PC-9 (cell line): ENCODE results near the gene FGL2. TPM values are rescaled to one million over a fixed set of nuclear protein-coding genes. Genes with fewer than 3 reads are reported as not detected.
"Not testable (repeated sequence)": the region's sequence is repeated elsewhere in the genome, so short reads cannot be mapped to it uniquely, and the experiment has no call there.

Experiments
- BruUV-seq: library from RNA; stranded (reverse); fragments of 400-500 nt; replicated peaks from 2 replicates; lab custom pipeline; 2021; lab: Mats Ljungman, UMichigan
- CTCF ChIA-PET: fragments of 300-600 bp; sonication (Branson Sonifier 250); formaldehyde crosslinking; loops from one replicate; lab custom pipeline; 2022; ENCODE audit warnings: antibody characterized with exemption; lab: Charles Lee
- POLR2A ChIA-PET: fragments of 300-600 bp; sonication (Branson Sonifier 250); formaldehyde crosslinking; loops from one replicate; lab custom pipeline; 2022; ENCODE audit warnings: antibody characterized with exemption; ENCODE audit not compliant: unreplicated experiment; lab: Charles Lee
- DNase-seq, 2 experiments: peaks; one replicate each; pipeline versions ENCODE4 v3.0.0 to v3.0.0-alpha.2; 2015 to 2022; ENCODE audit warnings: mixed read lengths in 1 of 2
- H2AFZ ChIP-seq: fragments of 200-600 bp; sonication (generic); 2 replicates; pipeline ENCODE4 v1.8.1; 2017; ENCODE audit warnings: antibody characterized with exemption
- H3F3A ChIP-seq: fragments of 200-600 bp; sonication (generic); 2 replicates; pipeline ENCODE4 v1.8.1; 2017; ENCODE audit warnings: antibody characterized with exemption, mild to moderate bottlenecking, low read depth; ENCODE audit not compliant: insufficient read depth
- H3K27ac ChIP-seq: fragments of 200-600 bp; sonication (generic); 2 replicates; pipeline ENCODE4 v1.6.1; 2016; ENCODE audit warnings: mixed run types
- H3K27me3 ChIP-seq: fragments of 200-600 bp; sonication (generic); 2 replicates; pipeline ENCODE4 v1.6.1; 2016; ENCODE audit warnings: low read depth, mixed run types; ENCODE audit not compliant: insufficient read depth
- H3K36me3 ChIP-seq: fragments of 200-600 bp; sonication (generic); 2 replicates; pipeline ENCODE4 v1.6.1; 2016; ENCODE audit warnings: low read depth, mixed run types
- H3K4me1 ChIP-seq: fragments of 200-600 bp; sonication (generic); replicated peaks from 2 replicates; pipeline ENCODE4 v1.6.1; 2016; ENCODE audit warnings: mixed run types; ENCODE audit not compliant: insufficient read depth
- H3K4me2 ChIP-seq: fragments of 200-600 bp; sonication (generic); 2 replicates; pipeline ENCODE4 v1.6.1; 2017; ENCODE audit warnings: mixed run types
- H3K4me3 ChIP-seq: fragments of 200-600 bp; sonication (generic); 2 replicates; pipeline ENCODE4 v1.6.1; 2016; ENCODE audit warnings: mixed run types
- H3K79me2 ChIP-seq: fragments of 200-600 bp; sonication (generic); 2 replicates; pipeline ENCODE4 v1.6.1; 2017; ENCODE audit warnings: low read depth, mixed run types
- H3K9me2 ChIP-seq: fragments of 200-600 bp; sonication (generic); 2 replicates; pipeline ENCODE4 v1.8.1; 2017; ENCODE audit warnings: mild to moderate bottlenecking; ENCODE audit not compliant: insufficient read depth
- H3K9me3 ChIP-seq: fragments of 200-600 bp; sonication (generic); 2 replicates; pipeline ENCODE4 v1.8.1; 2016; ENCODE audit warnings: low read depth; ENCODE audit not compliant: insufficient read depth
- H4K20me1 ChIP-seq: fragments of 200-600 bp; sonication (generic); 2 replicates; pipeline ENCODE4 v1.8.1; 2017; ENCODE audit not compliant: insufficient read depth
- EZH2 ChIP-seq: fragments of 200-600 bp; sonication (generic); IDR thresholded peaks from 2 replicates; pipeline ENCODE4 v1.8.0; 2017; ENCODE audit warnings: antibody characterized with exemption, low read depth
- intact Hi-C: fragments of 100-400 bp; cut with micrococcal nuclease; formaldehyde crosslinking; loops from one replicate; pipeline ENCODE4 v1.10.0; 2022; ENCODE audit not compliant: unreplicated experiment
- total RNA-seq: library from RNA; stranded (reverse); gene quantifications from 2 replicates; pipeline ENCODE4 v1.2.3, GENCODE V29; 2021
- TF ChIP-seq, protein P1 (sequence below): fragments of 200-600 bp; sonication (generic); conservative IDR thresholded peaks from 2 replicates; pipeline ENCODE4 v1.6.1; 2017; ENCODE audit warnings: mixed run types, antibody characterized with exemption, mild to moderate bottlenecking, moderate library complexity

Gene FGL2
- total RNA-seq, 1 experiment from 2014 or later, result not detected

DNA sequence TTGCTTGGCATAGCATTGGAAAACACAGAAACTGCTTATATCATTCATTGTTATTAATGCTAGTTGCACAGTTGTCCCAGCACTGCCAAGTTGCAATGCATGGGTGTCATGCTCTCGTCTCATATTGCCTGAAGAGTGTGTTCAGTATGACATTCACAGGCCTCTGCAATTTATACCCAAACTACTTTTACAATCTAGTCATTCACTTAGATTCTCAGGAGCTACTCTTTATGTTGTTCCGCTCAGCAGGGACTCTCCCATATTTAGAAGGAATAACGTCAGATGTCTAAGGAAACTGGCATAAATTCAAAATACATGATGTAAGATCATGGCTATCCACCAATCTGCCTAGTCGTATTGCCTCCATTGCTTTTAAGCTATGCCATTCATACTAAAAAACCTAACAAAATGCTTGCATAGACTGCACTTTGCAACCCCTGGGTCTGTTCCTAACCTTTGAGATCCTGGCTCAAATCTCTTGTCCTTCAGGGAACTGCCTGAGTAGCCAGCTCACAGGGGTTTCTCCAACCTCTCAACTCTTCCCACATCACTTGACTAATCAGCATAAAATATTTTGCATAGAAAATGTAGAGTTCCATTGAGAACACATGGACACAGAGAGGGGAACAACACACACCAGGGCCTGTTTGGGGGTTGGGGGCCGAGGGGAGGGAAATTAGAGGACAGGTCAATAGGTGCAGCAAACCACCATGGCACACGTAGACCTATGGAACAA lies 27.0 kb downstream of the FGL2 start:
- H3K27ac ChIP-seq, POLR2A ChIA-PET, H3K4me1 ChIP-seq, H3K9me3 ChIP-seq, DNase-seq, H3K27me3 ChIP-seq, H3K36me3 ChIP-seq, H3K4me3 ChIP-seq, BruUV-seq, intact Hi-C loops, H3K79me2 ChIP-seq, H4K20me1 ChIP-seq, CTCF ChIA-PET, H3K4me2 ChIP-seq, H3K9me2 ChIP-seq, H3F3A ChIP-seq, H2AFZ ChIP-seq: not testable (repeated sequence)

DNA sequence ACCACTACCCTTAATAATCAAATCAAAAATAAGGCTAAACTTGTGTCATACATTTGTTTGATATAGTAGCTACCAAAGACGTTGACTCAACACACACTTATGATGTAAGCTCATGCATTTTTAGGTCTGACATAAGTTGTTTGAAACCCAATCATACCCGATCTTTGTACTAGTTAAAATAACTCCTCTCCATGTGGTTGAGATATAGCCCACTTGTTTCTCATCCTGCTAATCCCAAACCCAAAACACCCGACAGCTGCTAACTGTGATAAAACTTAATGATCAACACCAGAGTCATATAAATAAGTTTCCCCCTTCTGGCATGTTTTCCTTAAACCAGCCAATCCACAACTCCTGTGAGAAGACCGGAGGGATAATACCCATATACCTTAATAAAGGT lies 28.5 kb downstream of the FGL2 start:
- intact Hi-C loops, H3K27ac ChIP-seq, CTCF ChIA-PET, H3K36me3 ChIP-seq, H4K20me1 ChIP-seq, H3K4me1 ChIP-seq, BruUV-seq, DNase-seq, H3K4me2 ChIP-seq, H3K9me3 ChIP-seq, POLR2A ChIA-PET, H3K9me2 ChIP-seq, H3K4me3 ChIP-seq, H3F3A ChIP-seq, H3K79me2 ChIP-seq, H2AFZ ChIP-seq, H3K27me3 ChIP-seq: not testable (repeated sequence)

DNA sequence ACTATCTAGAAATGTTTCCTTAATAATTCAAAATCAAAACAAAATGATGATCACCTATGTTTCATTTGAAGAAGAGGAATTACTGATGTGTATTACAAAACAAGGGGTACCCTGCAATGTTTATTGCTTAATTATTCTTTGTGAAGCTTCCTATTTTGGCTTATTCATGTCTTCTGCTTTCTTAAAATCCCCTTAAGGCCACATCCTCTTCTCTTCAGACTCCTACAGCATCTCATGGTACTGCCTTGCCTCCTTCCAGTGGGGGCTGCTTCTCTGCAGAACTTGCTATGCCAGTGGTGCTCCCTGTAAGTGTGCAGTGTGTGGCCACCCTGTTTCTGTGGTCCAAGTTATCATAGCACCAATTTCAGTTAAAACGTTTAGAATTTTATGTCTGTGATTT lies 42.2 kb downstream of the FGL2 start:
- no peaks in the 10 kb centered on the region for H3F3A ChIP-seq
- H3K27me3 ChIP-seq, result no peaks in the 10 kb centered on the region
- no peak overlapping the region for H3K4me3 ChIP-seq
- no peak for DNase-seq
- H3K79me2 ChIP-seq, result no peaks in the 10 kb centered on the region
- H3K9me3 ChIP-seq, result no peaks in the 10 kb centered on the region
- H3K36me3 ChIP-seq, result no peaks in the 10 kb centered on the region
- ChIA-PET CTCF (no interaction called here), POLR2A (no interaction called here)
- no TSS peak for BruUV-seq
- H3K4me1 ChIP-seq, result peaks cover 7% of the 10 kb centered on the region
- no peaks in the 10 kb centered on the region for H4K20me1 ChIP-seq
- TF ChIP-seq EZH2, result no peak
- TF ChIP-seq, protein P1, sequence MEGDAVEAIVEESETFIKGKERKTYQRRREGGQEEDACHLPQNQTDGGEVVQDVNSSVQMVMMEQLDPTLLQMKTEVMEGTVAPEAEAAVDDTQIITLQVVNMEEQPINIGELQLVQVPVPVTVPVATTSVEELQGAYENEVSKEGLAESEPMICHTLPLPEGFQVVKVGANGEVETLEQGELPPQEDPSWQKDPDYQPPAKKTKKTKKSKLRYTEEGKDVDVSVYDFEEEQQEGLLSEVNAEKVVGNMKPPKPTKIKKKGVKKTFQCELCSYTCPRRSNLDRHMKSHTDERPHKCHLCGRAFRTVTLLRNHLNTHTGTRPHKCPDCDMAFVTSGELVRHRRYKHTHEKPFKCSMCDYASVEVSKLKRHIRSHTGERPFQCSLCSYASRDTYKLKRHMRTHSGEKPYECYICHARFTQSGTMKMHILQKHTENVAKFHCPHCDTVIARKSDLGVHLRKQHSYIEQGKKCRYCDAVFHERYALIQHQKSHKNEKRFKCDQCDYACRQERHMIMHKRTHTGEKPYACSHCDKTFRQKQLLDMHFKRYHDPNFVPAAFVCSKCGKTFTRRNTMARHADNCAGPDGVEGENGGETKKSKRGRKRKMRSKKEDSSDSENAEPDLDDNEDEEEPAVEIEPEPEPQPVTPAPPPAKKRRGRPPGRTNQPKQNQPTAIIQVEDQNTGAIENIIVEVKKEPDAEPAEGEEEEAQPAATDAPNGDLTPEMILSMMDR, result no peak
- no peak overlapping the region for H3K27ac ChIP-seq
- H2AFZ ChIP-seq, result no peak overlapping the region
- intact Hi-C loops, result no loop called here
- no peaks in the 10 kb centered on the region for H3K9me2 ChIP-seq
- no peak overlapping the region for H3K4me2 ChIP-seq

DNA sequence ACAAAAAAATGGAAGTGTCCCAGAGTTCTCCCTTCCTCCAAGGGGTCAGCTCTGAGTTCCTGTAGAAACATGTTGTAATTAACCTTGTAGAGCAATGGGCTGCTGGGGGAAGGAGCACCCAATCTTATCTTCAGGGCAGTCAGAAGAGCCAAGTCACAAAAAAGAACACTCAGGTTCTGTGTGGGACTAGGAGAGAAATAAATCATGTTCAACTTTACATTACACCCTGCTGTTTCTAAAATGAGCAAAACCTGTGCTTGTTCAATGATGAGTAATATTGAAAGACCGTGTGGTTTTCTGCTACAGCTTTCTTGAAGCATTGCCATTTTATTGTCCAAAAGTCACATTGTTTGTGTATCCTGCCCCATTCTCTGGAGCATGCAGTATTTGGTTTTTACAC lies 42.6 kb downstream of the FGL2 start:
- H3K27ac ChIP-seq, H3K36me3 ChIP-seq, DNase-seq, H3K4me1 ChIP-seq, H4K20me1 ChIP-seq, H3K9me3 ChIP-seq, H2AFZ ChIP-seq, H3K27me3 ChIP-seq, H3F3A ChIP-seq, H3K79me2 ChIP-seq, intact Hi-C loops, H3K4me2 ChIP-seq, H3K4me3 ChIP-seq, POLR2A ChIA-PET, CTCF ChIA-PET, H3K9me2 ChIP-seq, BruUV-seq: not testable (repeated sequence)

DNA sequence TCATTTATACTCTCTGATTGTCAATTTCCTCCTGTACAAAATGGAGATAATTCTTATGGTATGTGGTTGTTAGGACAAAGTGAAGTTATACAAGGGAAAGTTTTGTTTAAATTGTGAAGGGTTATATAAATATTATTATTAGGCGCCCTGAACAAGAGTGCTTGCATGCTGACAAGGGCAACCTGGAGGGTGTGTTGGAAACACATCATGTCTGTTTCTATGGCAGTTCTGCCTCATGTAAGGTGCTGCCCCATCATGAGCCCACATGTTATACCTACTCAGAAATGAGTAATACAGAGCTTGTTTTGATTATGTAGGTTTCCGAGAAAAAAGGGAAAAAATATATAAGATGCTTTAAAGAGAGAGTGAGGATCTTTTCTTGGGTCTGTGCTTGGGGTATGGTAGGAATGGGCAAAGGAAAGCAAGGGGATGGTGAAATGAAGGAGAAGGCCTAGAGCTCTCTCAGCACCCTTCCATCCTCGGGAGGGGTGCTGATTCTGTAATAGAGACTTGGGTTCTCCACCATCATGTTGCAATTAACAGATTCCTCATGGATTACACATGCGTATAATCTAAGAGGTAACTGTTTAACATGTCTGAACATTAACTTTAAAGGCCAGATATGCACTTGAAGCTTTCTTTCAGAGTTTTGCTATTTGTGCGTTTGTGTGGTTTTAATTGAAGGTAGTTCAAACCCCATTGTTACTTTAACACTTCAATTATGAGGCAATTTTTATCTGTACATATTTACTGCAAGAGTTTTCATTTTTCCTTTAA lies 43.8 kb downstream of the FGL2 start:
- not testable (repeated sequence) for H3K27ac ChIP-seq, H3K4me3 ChIP-seq

DNA sequence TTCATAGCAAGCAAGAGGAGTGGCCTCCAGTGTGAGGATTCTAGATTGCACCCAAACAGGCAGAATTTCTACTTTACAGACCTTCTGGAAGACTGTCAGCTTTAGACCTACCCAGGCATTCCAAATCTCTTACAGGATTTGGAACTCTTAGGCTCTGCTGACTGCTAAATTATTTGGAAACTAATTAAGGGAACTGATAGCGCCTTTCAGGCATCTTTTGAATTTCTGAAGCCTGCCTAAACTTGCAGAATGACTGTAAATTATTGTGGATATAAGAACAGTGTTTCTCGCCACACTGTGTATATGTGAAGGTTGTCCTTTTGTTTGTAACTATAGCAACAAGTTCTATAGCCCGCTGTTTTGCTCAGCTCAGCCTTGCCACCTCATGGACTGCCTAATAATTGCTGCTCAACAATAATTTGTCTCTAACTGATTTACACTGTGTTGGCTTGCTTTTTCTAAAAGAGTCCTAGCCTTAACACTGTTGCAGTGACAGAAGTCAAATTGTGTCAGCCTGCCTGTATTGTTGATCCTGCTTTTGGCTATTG lies 44.6 kb downstream of the FGL2 start:
- BruUV-seq, H3K4me2 ChIP-seq, CTCF ChIA-PET, H3K4me3 ChIP-seq, H4K20me1 ChIP-seq, H3K9me3 ChIP-seq, H3K4me1 ChIP-seq, H3K27ac ChIP-seq, H2AFZ ChIP-seq, H3F3A ChIP-seq, POLR2A ChIA-PET, H3K9me2 ChIP-seq, H3K27me3 ChIP-seq, intact Hi-C loops, H3K79me2 ChIP-seq, H3K36me3 ChIP-seq, DNase-seq: not testable (repeated sequence)

More for the DNA sequence above, 43.8 kb downstream of the FGL2 start:
- H3K9me2 ChIP-seq, BruUV-seq, H3K27me3 ChIP-seq, H2AFZ ChIP-seq, POLR2A ChIA-PET, CTCF ChIA-PET, H3K79me2 ChIP-seq, H3K4me2 ChIP-seq, H3F3A ChIP-seq, H4K20me1 ChIP-seq, H3K9me3 ChIP-seq, intact Hi-C loops, H3K4me1 ChIP-seq, H3K36me3 ChIP-seq, DNase-seq: not testable (repeated sequence)
